DMS 273 treated with DMSO at 0.1 percent for 48 hours (cell line): ENCODE data around the gene MBD1.
A peak's percentile ranks its signal among the peaks of the same experiment; 100 is the strongest.
"Not testable (repeated sequence)": the region's sequence is repeated elsewhere in the genome, so short reads cannot be mapped to it uniquely, and the experiment has no call there.

Experiments
- DNase-seq: peaks from one replicate; lab custom pipeline; 2025; lab: John Stamatoyannopoulos, UW

The MBD1 gene

GRCh38 chr18:50273203-50274043 lies 7.9 kb downstream of the MBD1 start:
- no peak for DNase-seq

- DNase-seq, result no peak
Observed at GRCh38 chr18:50272568-50272967, 8.8 kb downstream of the MBD1 start.

GRCh38 chr18:50268022-50268747 lies 13.1 kb downstream of the MBD1 start:
- DNase-seq, result no peak

GRCh38 chr18:50266248-50266704 lies 15.0 kb downstream of the MBD1 start, which contains the start of gene CFAP53:
CFAP53 (minus strand) TSS chr18:50266495; CDS start chr18:50266404, 91 bp downstream.
- DNase-seq, result peak; percentile 71

GRCh38 chr18:50262977-50263376 lies 18.3 kb downstream of the MBD1 start:
- no peak for DNase-seq

GRCh38 chr18:50250935-50251334 lies 30.4 kb downstream of the MBD1 start:
- DNase-seq, result no peak

- DNase-seq, result no peak
Observed at GRCh38 chr18:50249576-50249975, 31.7 kb downstream of the MBD1 start.

GRCh38 chr18:50247561-50247960 lies 33.8 kb downstream of the MBD1 start:
- DNase-seq, result no peak

- DNase-seq, result not testable (repeated sequence)
Observed at GRCh38 chr18:50241768-50242167, 39.6 kb downstream of the MBD1 start.

- no peak for DNase-seq
Observed at GRCh38 chr18:50240080-50240563, 41.2 kb downstream of the MBD1 start.

GRCh38 chr18:50232419-50232818 lies 48.9 kb downstream of the MBD1 start:
- no peak for DNase-seq

- DNase-seq, result no peak
Observed at GRCh38 chr18:50231621-50232020, 49.7 kb downstream of the MBD1 start.

GRCh38 chr18:50220249-50220648 lies 61.1 kb downstream of the MBD1 start:
- DNase-seq, result not testable (repeated sequence)
